HG03097 (cell line): Measurements from ENCODE around the gene TBC1D20.

Experiments used
- ATAC-seq: cut with Tn5 transposase; IDR thresholded peaks from one replicate; pipeline ENCODE4 v1.9.1; 2021; ENCODE audit not compliant: unreplicated experiment, low FRiP score

The TBC1D20 gene

GRCh38 chr20:440148-440547, 22.2 kb downstream of the TBC1D20 start:
- no peak for ATAC-seq

- ATAC-seq = no peak
Measured at GRCh38 chr20:438571-439469, 23.5 kb downstream of the TBC1D20 start.

- no peak for ATAC-seq
Measured at GRCh38 chr20:437787-438486, 24.4 kb downstream of the TBC1D20 start.

- ATAC-seq = no peak
Measured at GRCh38 chr20:436476-436875, 25.9 kb downstream of the TBC1D20 start.

GRCh38 chr20:435558-435957, 26.8 kb downstream of the TBC1D20 start:
- no peak for ATAC-seq

- ATAC-seq = no peak
Measured at GRCh38 chr20:434661-435419, 27.5 kb downstream of the TBC1D20 start.

- ATAC-seq = no peak
Measured at GRCh38 chr20:434221-434620, 28.1 kb downstream of the TBC1D20 start.

GRCh38 chr20:433300-433975, 28.9 kb downstream of the TBC1D20 start:
- ATAC-seq = peak; percentile 74

- ATAC-seq = no peak
Measured at GRCh38 chr20:432677-433299, 29.5 kb downstream of the TBC1D20 start.

- no peak for ATAC-seq
Measured at GRCh38 chr20:432208-432607, 30.1 kb downstream of the TBC1D20 start.

- no peak for ATAC-seq
Measured at GRCh38 chr20:431012-431904, 31.1 kb downstream of the TBC1D20 start.

- no peak for ATAC-seq
Measured at GRCh38 chr20:430091-430999, 32.0 kb downstream of the TBC1D20 start.

GRCh38 chr20:428658-429200, 33.6 kb downstream of the TBC1D20 start:
- no peak for ATAC-seq

GRCh38 chr20:427849-428657, 34.3 kb downstream of the TBC1D20 start:
- no peak for ATAC-seq

- no peak for ATAC-seq
Measured at GRCh38 chr20:427401-427800, 34.9 kb downstream of the TBC1D20 start.

- no peak for ATAC-seq
Measured at GRCh38 chr20:426566-426965, 35.8 kb downstream of the TBC1D20 start.

- no peak for ATAC-seq
Measured at GRCh38 chr20:421685-422250, 40.6 kb downstream of the TBC1D20 start.
